Glomerular visceral epithelial cell (primary cell): Measurements from ENCODE around the gene KLHDC3.

Experiments
- DNase-seq: peaks from one replicate; pipeline ENCODE4 v3.0.0-alpha.2; 2016; ENCODE audit errors: extremely low spot score

Gene KLHDC3, protein sequence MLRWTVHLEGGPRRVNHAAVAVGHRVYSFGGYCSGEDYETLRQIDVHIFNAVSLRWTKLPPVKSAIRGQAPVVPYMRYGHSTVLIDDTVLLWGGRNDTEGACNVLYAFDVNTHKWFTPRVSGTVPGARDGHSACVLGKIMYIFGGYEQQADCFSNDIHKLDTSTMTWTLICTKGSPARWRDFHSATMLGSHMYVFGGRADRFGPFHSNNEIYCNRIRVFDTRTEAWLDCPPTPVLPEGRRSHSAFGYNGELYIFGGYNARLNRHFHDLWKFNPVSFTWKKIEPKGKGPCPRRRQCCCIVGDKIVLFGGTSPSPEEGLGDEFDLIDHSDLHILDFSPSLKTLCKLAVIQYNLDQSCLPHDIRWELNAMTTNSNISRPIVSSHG

DNA sequence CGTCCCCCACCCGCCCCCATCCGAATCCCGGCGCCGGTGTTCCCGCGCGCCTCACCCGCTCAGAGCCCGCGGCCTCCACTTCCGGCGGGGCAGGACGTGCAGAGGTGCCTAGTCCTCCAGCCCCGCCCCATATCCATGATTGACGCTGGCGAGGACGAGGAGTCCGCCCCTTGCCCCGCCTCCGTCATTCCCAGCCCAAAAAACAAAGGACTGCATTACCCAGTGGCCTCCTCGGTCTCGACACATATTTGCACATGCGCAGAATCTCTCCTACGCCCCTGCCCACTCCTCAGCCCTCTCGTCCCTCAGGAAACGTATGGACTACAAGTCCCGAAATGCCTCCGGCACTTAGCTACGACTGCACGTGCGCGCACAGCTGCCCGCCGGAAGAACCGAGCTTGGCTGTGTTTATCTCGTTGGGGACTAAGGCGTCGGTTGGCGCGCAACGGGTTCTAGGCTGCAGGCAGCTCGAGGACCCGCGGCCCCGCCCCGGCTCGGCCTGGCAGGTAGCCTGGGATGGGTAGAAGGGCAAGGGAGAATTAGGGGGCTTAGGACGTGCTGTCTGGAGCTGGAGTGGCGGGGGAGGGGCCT lies at the start of gene KLHDC3, which contains the start of gene MEA1:
Gene KLHDC3, plus strand, starts transcription at position 407 of the 591 bp plus-strand sequence. CDS start 2,944 bp downstream, outside the sequence.
Gene MEA1, minus strand, starts transcription at position 104 of the 591 bp plus-strand sequence. CDS start 133 bp downstream, outside the sequence.
- DNase-seq: peak; percentile 100

DNA sequence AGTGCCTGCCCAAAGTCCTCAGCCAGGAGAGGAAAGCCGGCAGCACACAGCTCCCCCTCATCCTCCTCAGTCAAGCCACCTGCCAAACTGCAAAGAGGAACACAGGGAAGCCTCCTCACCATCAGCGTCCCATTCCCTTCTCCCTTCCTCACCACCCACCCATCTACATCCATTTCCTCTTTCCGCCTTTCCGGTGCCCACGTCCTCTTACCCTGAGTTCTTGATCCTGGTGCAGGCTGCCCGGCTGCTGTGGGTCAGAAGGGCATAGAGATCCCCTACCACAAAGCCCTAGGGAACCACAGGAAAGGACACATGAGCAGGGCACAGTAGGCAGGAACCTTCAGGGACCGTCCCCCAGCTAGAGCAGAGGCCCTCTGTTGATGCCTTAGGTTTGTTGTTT lies 47.5 kb upstream of the KLHDC3 start:
- DNase-seq: no peak

DNA sequence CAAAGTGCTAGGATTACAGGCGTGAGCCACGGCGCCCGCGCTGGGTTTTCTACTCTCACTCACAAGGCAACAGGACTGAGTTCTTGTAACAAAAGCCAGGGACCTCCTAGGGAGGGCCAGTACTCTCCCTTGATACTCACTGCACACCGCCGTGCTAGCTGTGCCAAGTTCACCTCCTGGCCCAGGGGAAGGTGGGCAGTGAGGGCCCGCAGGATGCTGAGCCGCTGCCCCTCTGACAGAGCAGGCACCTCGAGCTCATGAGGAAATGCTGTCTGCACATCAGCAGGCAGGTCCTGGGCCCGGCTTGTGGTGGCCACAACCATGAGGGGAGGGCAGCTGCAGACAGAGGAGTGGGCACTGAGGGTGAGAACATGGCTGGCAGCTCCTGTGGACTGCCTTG lies 46.8 kb upstream of the KLHDC3 start:
- no peak for DNase-seq

DNA sequence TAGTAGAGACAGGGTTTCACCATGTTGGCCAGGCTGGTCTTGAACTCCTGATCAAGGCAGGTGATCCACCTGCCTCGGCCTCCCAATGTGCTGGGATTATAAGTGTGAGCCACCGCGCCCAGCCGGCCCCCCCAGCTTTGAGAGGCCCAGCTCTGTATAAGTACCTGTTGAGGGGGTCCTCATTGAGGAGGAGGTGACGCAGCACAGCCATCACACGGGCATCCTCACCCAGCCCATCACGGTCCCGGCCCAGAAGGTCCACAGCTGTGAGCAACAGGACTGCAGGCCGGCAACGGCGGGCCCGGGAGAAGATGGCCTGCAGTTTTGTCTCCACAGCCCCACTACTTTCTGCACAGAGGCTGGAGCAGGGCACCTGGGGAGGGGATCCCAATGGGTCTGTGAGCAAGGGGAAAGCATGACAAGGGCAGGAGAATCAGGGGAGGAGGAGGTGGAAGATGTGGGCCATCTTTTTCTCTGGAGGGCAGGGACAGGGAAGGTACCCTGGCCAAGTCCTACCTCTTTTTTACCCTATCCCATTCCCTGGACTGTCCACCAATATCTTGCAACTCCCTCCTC lies 45.8 kb upstream of the KLHDC3 start:
- DNase-seq: no peak

DNA sequence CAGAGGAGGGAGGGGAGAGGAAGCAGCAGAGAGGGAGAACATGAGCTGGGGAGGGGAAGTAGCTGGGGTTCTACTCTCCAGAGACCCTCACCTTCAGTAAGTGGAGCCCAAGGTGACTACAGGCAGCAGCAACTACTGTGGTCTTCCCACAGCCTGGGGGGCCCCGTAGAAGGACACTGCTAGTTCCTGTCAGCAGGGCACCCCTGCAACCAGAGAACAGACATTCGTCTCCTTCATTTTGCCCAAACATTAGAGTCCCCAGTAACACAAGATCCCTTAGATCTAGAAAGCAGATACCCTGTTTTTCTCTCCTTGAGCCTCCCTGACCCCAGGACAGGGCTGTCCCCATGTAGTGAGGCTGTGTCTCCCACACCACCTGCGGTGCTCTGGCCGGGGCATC lies 45.3 kb upstream of the KLHDC3 start:
- no peak for DNase-seq

DNA sequence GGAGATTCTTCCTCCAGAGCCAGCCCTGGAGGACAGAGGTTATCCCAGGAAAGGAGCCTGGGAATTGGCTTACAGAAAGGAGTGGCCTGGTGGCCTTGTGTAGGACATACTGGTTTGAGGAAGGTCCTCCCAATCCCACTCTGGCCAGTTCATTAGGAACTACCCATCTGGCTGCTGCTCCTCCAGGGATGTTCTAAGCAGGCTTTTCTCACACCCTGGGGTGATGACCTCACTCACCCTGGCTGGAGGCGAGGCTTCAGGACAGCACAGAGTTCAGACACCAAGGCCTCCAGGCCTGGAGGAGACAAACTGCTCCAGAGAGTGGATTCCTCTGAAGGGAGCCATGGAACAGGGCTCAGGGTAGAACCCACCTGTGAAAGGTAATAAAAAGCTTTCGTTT lies 44.6 kb upstream of the KLHDC3 start:
- DNase-seq: no peak

DNA sequence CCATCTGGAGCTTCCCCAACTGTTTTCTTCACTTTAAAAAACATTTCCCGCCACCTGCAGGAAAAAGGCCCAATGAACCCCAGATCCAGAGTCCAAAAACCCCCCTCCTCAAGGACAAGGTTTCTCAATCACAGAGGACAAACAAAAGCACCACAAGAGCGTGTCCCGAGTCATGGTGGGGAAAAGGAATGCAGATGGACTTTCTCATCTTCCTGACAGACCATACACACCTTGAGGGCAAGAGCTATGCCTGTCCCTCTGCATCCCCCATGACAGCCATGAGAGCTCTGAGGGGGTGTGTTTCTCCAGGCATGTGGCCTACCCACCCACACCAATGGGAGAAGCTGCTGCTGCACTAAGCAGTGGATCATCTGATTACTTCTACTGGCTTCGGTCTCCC lies 44.1 kb upstream of the KLHDC3 start:
- DNase-seq: no peak

DNA sequence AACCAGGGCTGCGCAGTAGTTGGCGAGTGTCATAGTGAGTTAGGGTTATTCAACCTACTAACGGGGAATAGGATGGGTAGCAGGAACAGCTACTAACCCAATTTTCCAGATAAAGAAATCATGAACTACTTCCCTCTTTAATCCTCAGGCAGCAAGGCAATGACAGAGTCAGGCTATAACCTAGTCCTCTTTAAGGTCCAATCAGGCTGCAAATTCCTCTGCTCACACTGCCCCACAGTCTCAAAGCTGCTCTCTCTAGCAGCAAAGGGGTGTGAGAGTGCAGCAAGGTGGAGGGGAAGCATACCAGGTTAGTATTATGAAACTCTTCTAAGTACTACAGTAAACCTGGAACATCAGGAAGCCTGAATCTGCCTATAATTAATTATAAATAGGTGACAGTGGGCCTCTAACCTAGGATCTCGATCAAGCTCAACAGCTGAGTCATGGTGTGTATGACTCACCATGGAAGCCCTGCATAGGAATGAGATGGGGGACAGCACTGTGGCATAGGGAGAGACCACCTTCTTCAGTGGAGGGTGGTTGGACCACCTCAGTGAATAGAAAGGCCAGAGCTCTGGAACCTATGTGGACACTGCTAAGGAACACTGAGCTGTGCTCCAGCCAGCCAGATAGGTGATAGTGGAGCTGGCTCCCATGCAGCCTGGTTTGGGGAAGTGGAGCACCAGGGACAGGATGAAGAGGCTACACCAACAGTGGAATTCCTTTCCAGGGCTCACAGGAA lies 43.0 kb upstream of the KLHDC3 start:
- DNase-seq: no peak

DNA sequence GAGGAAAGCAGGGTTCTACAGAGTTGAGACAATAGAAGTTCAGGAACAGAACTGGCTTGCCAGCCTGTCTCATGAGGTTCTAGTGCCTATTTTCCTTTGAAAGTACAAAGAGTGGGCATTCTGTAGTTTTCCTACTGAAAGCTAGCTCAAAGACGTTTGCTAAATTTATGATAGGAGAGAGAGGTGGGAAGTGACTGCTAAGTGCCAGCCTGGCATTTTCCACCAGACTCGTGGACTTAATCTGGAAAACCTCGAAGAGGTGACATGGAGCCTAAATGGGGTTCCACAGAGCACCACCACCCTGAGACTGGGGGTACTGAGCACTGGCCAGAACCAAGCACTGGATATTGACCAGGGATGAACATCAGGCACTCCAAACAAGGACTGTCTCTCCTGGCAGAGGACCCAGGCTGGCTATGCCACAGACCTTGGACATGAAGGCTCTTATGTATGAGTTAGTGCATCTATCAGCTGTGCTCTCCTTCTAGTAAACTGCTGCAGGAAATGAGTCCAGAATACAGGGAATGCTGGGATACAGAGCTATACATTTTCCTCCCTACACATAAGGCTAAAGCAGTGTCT lies 42.2 kb upstream of the KLHDC3 start:
- DNase-seq: no peak

DNA sequence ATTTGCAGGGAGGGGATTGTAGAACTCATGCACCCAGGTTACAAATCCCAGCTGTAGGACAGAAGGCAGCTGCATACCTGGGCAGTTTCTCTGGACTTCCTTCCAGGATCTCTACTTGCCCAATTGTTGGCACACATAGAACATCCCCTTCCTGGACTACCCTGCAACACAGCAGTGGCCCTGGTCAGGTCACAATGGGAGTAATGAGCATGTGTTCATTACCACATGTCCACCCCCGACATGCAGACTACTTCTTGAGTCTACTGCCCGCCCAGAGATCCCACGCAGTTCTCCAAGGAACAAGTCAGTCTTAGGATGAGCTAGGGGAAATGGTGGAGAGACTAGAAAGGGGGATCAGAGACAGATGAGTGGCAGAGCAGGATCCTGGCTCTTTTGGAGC lies 40.1 kb upstream of the KLHDC3 start:
- DNase-seq: no peak

DNA sequence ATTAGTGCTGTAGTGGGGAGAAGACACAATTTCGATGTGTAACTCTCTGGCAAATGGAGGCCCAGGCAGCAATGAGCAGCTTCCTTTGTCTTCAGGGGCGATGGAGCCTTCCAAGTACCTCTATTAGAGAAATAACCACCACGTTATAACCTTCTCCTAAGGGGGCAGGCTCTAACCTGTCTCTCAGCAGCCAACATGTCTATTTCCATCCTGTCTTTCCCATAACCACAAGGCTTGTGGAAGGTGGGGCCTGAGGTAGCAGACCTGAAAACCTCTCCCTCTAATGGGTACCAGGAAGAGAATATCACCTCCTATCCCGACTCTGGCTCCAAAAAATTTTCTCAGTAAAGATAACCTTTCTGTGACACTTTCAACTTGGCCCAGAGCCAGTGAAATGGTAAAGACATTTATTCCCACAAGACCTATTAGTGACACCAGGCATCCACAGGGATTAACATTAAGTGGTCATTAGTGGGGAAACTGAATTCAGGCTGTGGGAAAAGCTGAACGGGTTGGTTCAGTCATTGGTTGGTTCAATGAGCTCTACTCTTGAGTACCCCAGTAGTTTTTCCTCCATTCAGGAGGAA lies 39.0 kb upstream of the KLHDC3 start:
- DNase-seq: no peak

DNA sequence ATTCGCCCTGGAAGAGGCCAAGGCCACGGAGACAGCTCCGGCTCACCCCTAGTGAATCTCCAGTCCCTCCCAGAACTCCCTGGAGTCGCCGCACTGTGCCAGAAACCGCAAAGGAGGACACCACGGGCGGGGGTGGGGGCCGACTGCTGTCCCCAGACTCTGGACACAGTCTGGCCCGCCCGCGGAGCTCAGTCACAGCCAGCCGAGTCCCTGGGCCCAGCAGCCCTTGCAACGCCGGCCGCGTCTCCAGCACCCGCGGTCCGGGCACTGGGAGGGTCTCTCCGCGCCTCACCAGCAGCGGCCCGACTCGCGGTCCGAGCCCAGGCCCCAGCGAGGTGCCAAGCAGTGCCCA lies 35.6 kb upstream of the KLHDC3 start:
- peak; percentile 27 for DNase-seq

DNA sequence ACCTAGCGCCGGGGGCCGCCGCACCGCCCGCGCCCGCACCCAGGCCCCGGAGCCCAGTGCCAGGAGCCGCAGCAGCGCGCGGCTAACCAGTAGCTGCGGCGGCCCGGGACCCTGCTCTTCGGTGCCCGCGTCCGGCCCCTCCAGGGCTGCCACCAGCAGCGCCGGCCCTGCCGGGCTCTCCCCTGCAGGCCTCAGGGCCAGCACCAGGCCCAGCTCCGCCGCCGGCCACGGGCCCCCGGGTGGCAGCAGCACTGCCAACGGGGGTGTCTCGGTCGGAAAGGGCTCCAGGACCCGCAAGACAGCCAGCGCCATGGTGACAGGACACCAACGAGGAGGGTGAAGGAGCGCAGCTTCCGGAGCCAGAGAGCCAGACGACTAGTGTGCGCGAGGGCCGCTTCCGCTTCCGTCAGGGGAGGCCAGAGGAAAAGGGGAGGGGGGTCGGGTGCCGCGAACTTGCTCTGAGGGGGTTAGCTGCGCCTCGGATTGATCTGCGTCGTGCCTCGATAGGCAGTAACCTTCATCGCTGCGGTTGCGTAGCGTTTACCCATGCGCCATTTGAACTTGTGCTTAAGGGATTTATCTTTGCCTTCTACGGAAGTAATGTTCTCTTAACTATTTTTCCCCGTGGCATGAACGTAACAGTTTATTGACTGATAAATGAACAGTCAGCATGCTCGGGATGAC lies 35.1 kb upstream of the KLHDC3 start, which contains the start of gene PEX6:
Gene PEX6, minus strand, starts transcription at position 343 of the 684 bp plus-strand sequence. Its CDS starts 31 bp downstream, at position 312.
- peak; percentile 88 for DNase-seq

DNA sequence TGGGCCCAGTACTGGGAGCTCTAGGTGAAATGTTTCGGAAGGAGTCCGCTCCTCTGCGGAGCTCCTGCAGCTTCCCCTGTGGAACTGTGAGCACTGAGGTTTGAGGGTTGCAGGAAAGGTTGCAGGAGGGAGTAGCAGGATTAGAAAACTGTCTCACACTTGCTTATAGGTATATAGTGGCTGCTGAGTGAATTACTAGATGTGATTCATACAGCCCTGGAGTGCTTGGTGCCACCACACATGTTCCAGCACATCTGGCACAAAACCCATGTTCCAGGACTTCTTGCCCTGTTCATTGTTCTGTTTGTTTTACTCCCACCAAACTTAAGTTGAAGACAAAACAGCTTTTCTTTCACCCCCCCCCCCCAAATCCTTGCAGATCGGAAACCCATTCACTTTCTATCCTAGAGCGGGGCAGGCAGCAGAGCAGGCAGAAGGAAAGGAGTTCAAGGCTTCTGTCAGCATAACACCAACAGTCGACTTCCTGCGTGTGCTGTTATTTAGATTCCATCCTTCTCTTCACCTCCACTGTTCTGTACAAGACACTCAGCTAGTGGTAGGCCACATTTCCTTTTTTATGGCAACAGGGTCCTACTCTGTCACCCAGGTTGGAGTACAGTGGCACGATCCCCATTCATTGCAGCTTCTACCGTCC lies 34.4 kb upstream of the KLHDC3 start:
- peak; percentile 30 for DNase-seq

DNA sequence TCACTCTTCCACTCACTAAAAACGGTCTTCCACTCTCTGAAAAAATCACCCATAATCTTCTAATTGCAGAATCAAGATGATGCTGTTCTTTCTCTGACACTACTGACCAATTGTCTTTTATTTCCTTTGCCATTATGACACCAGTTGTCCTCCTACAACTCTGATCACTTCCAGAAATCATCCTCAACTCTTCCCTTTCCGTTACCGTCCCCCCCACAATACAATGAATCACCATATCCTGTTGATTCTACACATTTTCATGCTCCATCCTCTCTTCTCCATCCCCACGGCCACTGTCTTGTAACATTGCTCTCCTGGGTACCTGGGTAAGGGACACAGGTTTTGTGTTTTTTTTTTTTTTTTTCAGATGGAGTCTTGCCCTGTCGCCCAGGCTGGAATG lies 32.2 kb upstream of the KLHDC3 start:
- no peak for DNase-seq

DNA sequence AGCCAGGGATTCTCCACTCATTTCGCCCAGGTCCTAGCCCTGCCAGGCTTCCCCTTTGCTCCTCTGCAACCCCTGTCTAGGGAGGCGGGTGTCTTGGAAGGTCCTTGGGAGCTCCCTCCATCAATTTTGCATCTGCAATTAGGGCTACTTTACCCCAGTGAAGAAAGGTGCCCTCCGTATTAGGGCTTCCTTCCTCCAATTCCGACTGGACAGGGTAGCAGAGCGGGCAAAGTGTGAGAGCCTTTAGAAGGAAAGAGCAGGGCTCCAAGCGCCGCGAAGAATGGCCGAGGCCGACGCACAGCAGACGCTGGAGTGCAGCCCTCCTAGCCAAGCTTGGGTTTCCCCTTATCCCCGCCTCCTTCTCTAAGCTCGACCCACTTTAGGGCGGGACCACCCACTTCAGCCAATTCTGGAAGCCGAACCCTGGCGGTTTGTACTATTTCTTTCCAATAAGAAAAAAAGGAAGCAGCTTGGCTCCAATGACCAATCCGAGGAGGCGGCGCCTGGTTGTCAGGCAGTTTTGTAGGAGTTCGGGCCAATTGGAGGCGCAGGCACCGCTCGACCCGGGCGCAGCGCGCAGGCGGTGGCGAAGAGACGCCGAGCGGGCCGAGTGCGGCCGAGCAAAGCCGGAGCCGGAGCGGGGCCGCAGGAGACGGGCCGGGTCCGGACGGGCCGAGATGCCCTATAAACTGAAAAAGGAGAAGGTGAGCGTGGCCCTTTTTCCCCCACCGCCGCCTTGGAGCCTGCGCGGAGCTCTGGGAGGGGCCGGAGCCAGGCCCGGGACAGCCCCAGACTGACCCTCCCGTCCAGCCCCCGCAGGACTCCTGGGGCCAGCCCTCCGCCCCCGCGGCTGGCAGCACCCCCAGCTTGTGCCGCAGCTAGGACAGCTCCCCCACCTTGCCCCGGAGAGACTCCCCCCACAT lies 29.8 kb upstream of the KLHDC3 start, which contains the start of gene PPP2R5D:
Gene PPP2R5D, plus strand, starts transcription at position 570 of the 923 bp plus-strand sequence. Its CDS starts 108 bp downstream, at position 678.
- peak; percentile 99 for DNase-seq

DNA sequence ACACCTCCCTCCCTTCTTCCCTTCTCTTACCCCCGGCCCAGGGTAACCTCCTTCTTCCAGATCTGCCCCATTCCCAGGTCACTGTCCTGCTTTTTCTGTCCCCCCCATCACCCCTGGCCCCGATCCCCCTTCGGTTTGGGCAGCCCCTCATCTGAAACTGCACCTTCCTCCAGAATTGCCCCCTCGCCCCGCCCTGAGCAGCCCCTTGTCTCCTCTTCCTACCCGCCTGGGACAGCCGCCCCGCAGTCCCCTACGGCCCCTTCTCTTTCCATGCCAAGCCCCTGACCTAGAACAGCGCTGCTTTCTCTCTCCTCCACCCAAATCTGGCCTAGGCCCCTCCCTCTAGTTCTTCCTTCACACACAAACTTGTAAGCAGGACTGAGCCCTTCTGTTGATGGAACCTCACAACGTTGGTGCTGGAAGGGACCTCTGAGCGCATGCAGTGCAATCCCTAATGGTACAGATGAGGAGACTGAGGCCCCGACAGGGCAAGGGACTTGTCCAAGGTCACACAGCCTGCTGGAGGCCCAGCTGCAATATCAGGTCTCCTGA lies 29.0 kb upstream of the KLHDC3 start:
- no peak for DNase-seq

DNA sequence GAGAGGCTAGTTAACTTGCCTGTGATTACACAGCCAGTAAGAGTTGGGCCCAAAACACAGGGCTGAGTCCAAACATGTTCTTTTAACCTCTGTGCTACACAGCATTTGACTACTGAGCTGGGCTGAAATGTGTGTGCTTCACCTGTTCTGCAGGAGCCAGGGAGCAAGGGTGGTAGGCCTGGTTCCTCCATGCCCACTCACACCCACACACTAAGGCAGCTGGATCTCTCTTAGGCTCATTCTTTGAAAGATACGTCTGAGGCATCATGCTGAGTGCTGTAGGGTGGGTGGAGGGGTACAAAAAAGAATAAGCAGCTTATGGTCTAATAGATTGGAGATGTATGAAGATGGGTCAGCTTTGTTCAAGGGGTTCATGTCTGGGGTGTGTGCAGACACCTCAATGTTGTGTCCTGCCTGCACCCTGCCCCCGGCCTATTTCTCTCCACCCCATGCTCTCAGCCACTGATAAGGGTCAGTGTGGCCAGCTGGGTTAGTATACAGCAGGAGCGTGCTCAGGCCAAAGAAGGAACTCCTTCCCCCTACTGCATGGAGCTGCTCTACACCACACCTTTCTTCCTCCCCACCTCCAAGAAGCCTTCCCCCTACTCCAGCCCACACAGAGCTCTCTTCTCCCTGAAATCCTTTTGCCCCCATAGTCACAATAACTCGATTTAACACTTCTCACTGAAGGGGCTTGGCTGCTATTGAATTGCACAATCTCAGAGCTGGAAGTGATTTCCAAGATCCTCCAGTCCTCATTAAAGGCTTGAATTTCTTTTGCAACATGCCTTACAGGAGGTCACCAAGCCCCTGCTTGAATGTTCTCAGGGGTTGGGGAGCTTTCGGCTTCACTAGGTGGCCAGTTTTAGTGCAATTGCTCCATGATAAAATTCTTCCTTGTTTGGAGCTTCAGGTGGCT lies 26.3 kb upstream of the KLHDC3 start:
- DNase-seq: no peak
